HL-60/S4 treated with phorbol 12-myristate 13-acetate at 8.2 ng/mL for 4 days and 3 days (cell line): ENCODE measurements around the gene EGLN1.

ENCODE experiments used
- in situ Hi-C: fragments of 300-500 bp; cut with MboI; formaldehyde crosslinking; loops from 2 replicates; pipeline ENCODE4 v1.15.0; 2022; ENCODE audit warnings: low sequenced_read_pairs

Gene EGLN1

GRCh38 chr1:231401478-231401877, 20.6 kb downstream of the EGLN1 start:
- in situ Hi-C loops: no loop called here

- in situ Hi-C loops: no loop called here
Observed at GRCh38 chr1:231397886-231398671, 24.0 kb downstream of the EGLN1 start.

- in situ Hi-C loops: no loop called here
Observed at GRCh38 chr1:231396643-231397042, 25.4 kb downstream of the EGLN1 start.

GRCh38 chr1:231395998-231396390, 26.1 kb downstream of the EGLN1 start:
- in situ Hi-C loops: no loop called here

GRCh38 chr1:231395076-231395997, 26.8 kb downstream of the EGLN1 start:
- in situ Hi-C loops: no loop called here

- in situ Hi-C loops: no loop called here
Observed at GRCh38 chr1:231393668-231394067, 28.4 kb downstream of the EGLN1 start.

GRCh38 chr1:231392389-231393131, 29.5 kb downstream of the EGLN1 start:
- in situ Hi-C loops: no loop called here

- in situ Hi-C loops: no loop called here
Observed at GRCh38 chr1:231390071-231390470, 32.0 kb downstream of the EGLN1 start.

- in situ Hi-C loops: no loop called here
Observed at GRCh38 chr1:231387770-231388669, 34.1 kb downstream of the EGLN1 start.

- in situ Hi-C loops: no loop called here
Observed at GRCh38 chr1:231386466-231386865, 35.6 kb downstream of the EGLN1 start.

GRCh38 chr1:231385416-231385748, 36.7 kb downstream of the EGLN1 start:
- in situ Hi-C loops: no loop called here

GRCh38 chr1:231384696-231385415, 37.2 kb downstream of the EGLN1 start:
- in situ Hi-C loops: no loop called here

GRCh38 chr1:231383159-231383860, 38.8 kb downstream of the EGLN1 start:
- in situ Hi-C loops: no loop called here

GRCh38 chr1:231382426-231382825, 39.7 kb downstream of the EGLN1 start:
- in situ Hi-C loops: no loop called here

- in situ Hi-C loops: no loop called here
Observed at GRCh38 chr1:231381729-231382128, 40.4 kb downstream of the EGLN1 start.

GRCh38 chr1:231376875-231377549, 45.1 kb downstream of the EGLN1 start:
- in situ Hi-C loops: no loop called here

GRCh38 chr1:231376101-231376500, 46.0 kb downstream of the EGLN1 start:
- in situ Hi-C loops: no loop called here

GRCh38 chr1:231374394-231374793, 47.7 kb downstream of the EGLN1 start:
- in situ Hi-C loops: no loop called here

GRCh38 chr1:231372501-231372900, 49.6 kb downstream of the EGLN1 start:
- in situ Hi-C loops: no loop called here
